A549 treated with ZK216348 at 1 μM for 4 hours (cell line): Measurements from ENCODE around the gene MYO5C. TPM values are rescaled to one million over a fixed set of nuclear protein-coding genes. Genes with fewer than 3 reads are reported as not detected.

ENCODE experiments used
- total RNA-seq: library from RNA; stranded (reverse); fragments of 200-300 nt; extraction: Qiagen RNA extraction; gene quantifications from 5 replicates; pipeline ENCODE4 v1.2.3, GENCODE V29; 2022; ENCODE audit warnings: low read depth

MYO5C gene
- 4.6 to 8.1 TPM (median 6.1 TPM) in 5 replicates for total RNA-seq

GRCh38 chr15:52295421-52296001 lies at the start of gene MYO5C:
MYO5C (minus strand) TSS chr15:52295804; CDS start chr15:52295636, 168 bp downstream.

DNA sequence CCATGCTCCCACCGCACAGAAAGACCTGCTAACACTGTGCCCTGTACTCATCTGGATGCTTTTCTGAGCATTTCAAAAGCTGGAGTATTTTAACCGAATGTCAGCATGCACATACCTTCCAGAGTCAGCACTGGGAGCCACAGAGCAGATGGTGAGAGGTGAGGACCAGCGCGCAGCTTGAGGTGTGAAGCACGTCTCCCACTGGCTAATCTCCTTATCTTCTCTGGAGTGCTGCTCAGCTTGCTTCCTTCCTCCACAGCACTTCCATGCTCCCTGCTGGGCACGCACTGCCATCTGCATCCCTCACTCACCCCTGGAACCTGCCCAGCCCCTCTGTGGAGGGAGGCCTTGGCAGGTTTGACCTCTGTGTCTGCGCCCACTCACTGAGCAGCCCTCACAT lies 104.4 kb downstream of the MYO5C start, which contains the start of gene GNB5:
Gene GNB5, minus strand, starts transcription at position 186 of the 400 bp plus-strand sequence. CDS start 6,716 bp downstream, outside the sequence.

Other genes with a start within 250 kb of the MYO5C start
- 0.15 TPM in 1 of 5 replicates, not detected in the others for gene BCL2L10, start 183.0 kb downstream of the MYO5C start, total RNA-seq
- 38.8 to 56.6 TPM (median 50.0 TPM) in 5 replicates for gene GNB5, start 104.4 kb downstream of the MYO5C start, total RNA-seq
- 21.7 to 31.6 TPM (median 30.4 TPM) in 5 replicates for gene MYO5A, start 233.1 kb upstream of the MYO5C start, total RNA-seq